HepG2 (cell line): ENCODE measurements around the gene CCN6. TPM values are rescaled to one million over a fixed set of nuclear protein-coding genes. Genes with fewer than 3 reads are reported as not detected.

Source experiments
- ATAC-seq: fragments of 200-7000 bp; cut with Tn5 transposase; 3 replicates; pipeline ENCODE4 v1.9.1; 2020; ENCODE audit warnings: mild to moderate bottlenecking, moderate library complexity
- BruUV-seq: library from RNA; stranded (reverse); fragments of 400-500 nt; replicated peaks from 2 replicates; lab custom pipeline; 2021; lab: Mats Ljungman, UMichigan
- CTCF ChIA-PET: fragments of 300-600 bp; formaldehyde crosslinking; extraction: SDS; loops from one replicate; lab custom pipeline; 2021; ENCODE audit warnings: low total read pairs, inconsistent platforms, low intra/inter-chr PET ratio; lab: Yijun Ruan, JAX
- POLR2A ChIA-PET: fragments of 350-600 bp; sonication (Branson Sonifier 250); formaldehyde crosslinking; loops from one replicate; lab custom pipeline; 2020; ENCODE audit warnings: antibody characterized with exemption, inconsistent platforms; lab: Yijun Ruan, JAX
- DNase-seq: peaks from one replicate; pipeline ENCODE4 v3.0.0-alpha.2; 2015; ENCODE audit warnings: low spot score
- FAIRE-seq: peaks from 3 replicates; lab custom pipeline; 2011; peaks lifted over from hg19 to GRCh38; lab: Jason Lieb, UNC
- H2AFZ ChIP-seq: one replicate; pipeline ENCODE4 v1.6.1; 2011; ENCODE audit warnings: low read length, inconsistent platforms
- H3K27ac ChIP-seq: fragments of 300-600 bp; 3 replicates; pipeline ENCODE4 v1.8.0; 2011; ENCODE audit warnings: mixed run types, mild to moderate bottlenecking, mixed read lengths, low read length, inconsistent platforms; ENCODE audit not compliant: insufficient read depth; ENCODE audit errors: extremely low read length
- H3K27me3 ChIP-seq, 2 experiments: fragments of 200-600 bp in 1 of 2; 2 replicates in 1 of 2; 3 replicates in 1 of 2; pipeline versions ENCODE4 v1.6.0 to v1.8.0; 2011; ENCODE audit warnings: low read length in 2 of 2, mild to moderate bottlenecking in 2 of 2, moderate library complexity in 2 of 2, inconsistent platforms in 1 of 2; ENCODE audit not compliant: insufficient read depth in 2 of 2, control insufficient read depth in 1 of 2
- H3K36me3 ChIP-seq, 2 experiments: fragments of 200-600 bp in 1 of 2; replicated peaks in 1 of 2; 2 replicates in 1 of 2; 3 replicates in 1 of 2; pipeline versions ENCODE4 v1.5.1 to v1.8.0; 2011; ENCODE audit warnings: low read length in 2 of 2, inconsistent platforms in 1 of 2; ENCODE audit not compliant: insufficient read depth in 2 of 2, control insufficient read depth in 1 of 2
- H3K4me1 ChIP-seq: 2 replicates; pipeline ENCODE4 v1.5.1; 2012; ENCODE audit warnings: low read length, inconsistent platforms; ENCODE audit not compliant: insufficient read depth
- H3K4me2 ChIP-seq: 2 replicates; pipeline ENCODE4 v1.6.0; 2011; ENCODE audit warnings: low read depth, low read length, inconsistent platforms
- H3K4me3 ChIP-seq, 3 experiments: fragments of 200-600 bp in 1 of 3; sonication (generic), shearing (Covaris generic) in 1 of 3; replicated peaks in 1 of 3; 2 replicates each; pipeline ENCODE4 v1.5.1; 2011 to 2016; ENCODE audit warnings: low read length in 3 of 3, inconsistent platforms in 2 of 3, low read depth in 2 of 3, mild to moderate bottlenecking in 2 of 3, control low read depth in 1 of 3, mixed read lengths in 1 of 3; ENCODE audit not compliant: insufficient read depth in 1 of 3
- H3K79me2 ChIP-seq: one replicate; pipeline ENCODE4 v1.6.1; 2011; ENCODE audit warnings: low read length, inconsistent platforms; ENCODE audit not compliant: insufficient read depth
- H3K9ac ChIP-seq: 2 replicates; pipeline ENCODE4 v1.6.0; 2011; ENCODE audit warnings: mild to moderate bottlenecking, low read depth, low read length, inconsistent platforms; ENCODE audit not compliant: insufficient read depth
- H3K9me3 ChIP-seq: 2 replicates; pipeline ENCODE4 v1.5.1; 2012; ENCODE audit warnings: mild to moderate bottlenecking, low read length
- H4K20me1 ChIP-seq: 2 replicates; pipeline ENCODE4 v1.6.0; 2011; ENCODE audit warnings: inconsistent platforms, mild to moderate bottlenecking, low read length, moderate library complexity; ENCODE audit not compliant: insufficient read depth
- ESRRA ChIP-seq: sonication (generic); formaldehyde crosslinking; IDR thresholded peaks from 2 replicates; pipeline ENCODE4 v1.5.1; 2020; ENCODE audit warnings: mild to moderate bottlenecking, low read depth, missing genetic modification reagents
- GZF1 ChIP-seq: sonication (generic); formaldehyde crosslinking; IDR thresholded peaks from 2 replicates; pipeline ENCODE4 v1.5.1; 2020; ENCODE audit warnings: mild to moderate bottlenecking, missing genetic modification reagents
- HIC2 ChIP-seq: sonication (generic); formaldehyde crosslinking; IDR thresholded peaks from 2 replicates; pipeline ENCODE4 v1.9.0; 2022; ENCODE audit warnings: low read depth, missing genetic modification reagents
- IKZF1 ChIP-seq: fragments of 450-650 bp; IDR thresholded peaks from 2 replicates; pipeline ENCODE4 v1.7.1; 2016
- LCORL ChIP-seq, 2 experiments: fragments of 450-650 bp in 1 of 2; sonication (generic) in 1 of 2; formaldehyde crosslinking in 1 of 2; IDR thresholded peaks; 2 replicates each; pipeline versions ENCODE4 v1.5.0 to v1.6.1; 2017 to 2020; ENCODE audit warnings: antibody characterized with exemption in 1 of 2, missing genetic modification reagents in 1 of 2
- MAFF ChIP-seq: IDR thresholded peaks from 2 replicates; pipeline ENCODE4 v1.6.1; 2011; ENCODE audit warnings: low read depth, low read length, improper control_type of control experiment
- NR3C1 ChIP-seq: sonication (generic); formaldehyde crosslinking; IDR thresholded peaks from 2 replicates; pipeline ENCODE4 v1.4.0; 2020; ENCODE audit warnings: missing genetic modification reagents
- ZBTB8A ChIP-seq: sonication (generic); formaldehyde crosslinking; IDR thresholded peaks from 2 replicates; pipeline ENCODE4 v1.4.0; 2020; ENCODE audit warnings: mild to moderate bottlenecking, low read depth, missing genetic modification reagents, borderline replicate concordance
- ZMYM2 ChIP-seq: sonication (generic); formaldehyde crosslinking; IDR thresholded peaks from 2 replicates; pipeline ENCODE4 v1.8.0; 2022; ENCODE audit warnings: mild to moderate bottlenecking, missing genetic modification reagents
- ZNF10 ChIP-seq: sonication (generic); formaldehyde crosslinking; IDR thresholded peaks from 2 replicates; pipeline ENCODE4 v1.4.0; 2020; ENCODE audit warnings: mild to moderate bottlenecking, low read depth, missing genetic modification reagents, borderline replicate concordance
- WGBS: methylation state at CpG from one replicate; pipeline ENCODE4 v1.1.6; 2017; ENCODE audit warnings: low lambda C conversion rate; 5-methylcytosine and 5-hydroxymethylcytosine counted together
- in situ Hi-C: cut with HindIII; loops from 2 replicates; pipeline ENCODE4 v1.10.0; 2017; ENCODE audit warnings: low pct_unique_long_range_greater_than_20kb; ENCODE audit not compliant: extremely low pct_ligation_motif_present
- intact Hi-C: fragments of 100-400 bp; cut with micrococcal nuclease; formaldehyde crosslinking; loops from one replicate; pipeline ENCODE4 v1.10.0; 2022; ENCODE audit not compliant: unreplicated experiment
- polyA plus RNA-seq, 8 experiments: library from polyadenylated mRNA; depleted of rRNA in 3 of 8; stranded (reverse) in 7 of 8; unstranded in 1 of 8; fragments of >200 nt; fragmentation: Illumina TruSeq in 4 of 8; extraction: Trizol in 4 of 8; gene quantifications; 2 replicates each; pipeline versions ENCODE4 v1.2.1 to v1.2.3, GENCODE V29; 2011 to 2016; ENCODE audit warnings: low read depth in 4 of 8, missing spikeins in 1 of 8, mixed read lengths in 1 of 8; ENCODE audit not compliant: insufficient read depth in 1 of 8
- total RNA-seq, 5 experiments: library from RNA; depleted of rRNA; stranded (reverse); fragments of >200 nt; fragmentation: Illumina TruSeq; extraction: Trizol; gene quantifications; 2 replicates each; pipeline ENCODE4 v1.2.3, GENCODE V29; 2016; ENCODE audit warnings: low read depth in 1 of 5
- TF ChIP-seq, protein P1 (sequence below): sonication (generic); formaldehyde crosslinking; IDR thresholded peaks from 2 replicates; pipeline ENCODE4 v1.8.1; 2023; ENCODE audit warnings: mild to moderate bottlenecking, inconsistent platforms, moderate library complexity, missing genetic modification reagents, borderline replicate concordance
- TF ChIP-seq, protein P2 (sequence below): sonication (generic); formaldehyde crosslinking; IDR thresholded peaks from 2 replicates; pipeline ENCODE4 v1.4.0; 2020; ENCODE audit warnings: missing genetic modification reagents

CCN6 gene
- total and polyA plus RNA-seq, 2 of the 13 experiments (the other 11 are each of a cell fraction or from before 2014, with no cell fraction given): not detected

- 29% methylated on average over 4 of the region's 4 CpGs for WGBS
- BruUV-seq: no TSS peak
- FAIRE-seq (no peak), DNase-seq (no peak), ATAC-seq (no peak)
- no peak overlapping the region for H3K4me2 ChIP-seq
- in situ Hi-C loops (no loop called here), intact Hi-C loops (no loop called here)
- H3K27me3 ChIP-seq: peaks cover 0 to 6% of the 10 kb centered on the region in 2 experiments; a peak in 2 of 5 replicates
- H4K20me1 ChIP-seq: no peaks in the 10 kb centered on the region
- TF ChIP-seq ZNF10 (CRISPR knock-in tag): no peak
- peak; percentile 86 for TF ChIP-seq GZF1
- no peak for TF ChIP-seq IKZF1
- H3K36me3 ChIP-seq: no peaks in the 10 kb centered on the region
- H3K27ac ChIP-seq: no peak overlapping the region
- no peak overlapping the region for H3K4me3 ChIP-seq
- no peaks in the 10 kb centered on the region for H3K79me2 ChIP-seq
- peaks cover 17% of the 10 kb centered on the region; the same call in 1 of the 2 replicates for H3K4me1 ChIP-seq
- H3K9me3 ChIP-seq: no peaks in the 10 kb centered on the region
- H3K9ac ChIP-seq: no peak overlapping the region
- ChIA-PET CTCF (no interaction called here), POLR2A (no interaction called here)
- H2AFZ ChIP-seq: no peak overlapping the region
Measured at GRCh38 chr6:112008482-112008881, 45.4 kb upstream of the CCN6 start.

GRCh38 chr6:112010328-112010727 lies 43.6 kb upstream of the CCN6 start:
- CTCF ChIA-PET: interaction anchor here (1.2 to 2.1 kb wide), 2 partner anchors 19 to 33 kb away, joined by 5 to 12 read pairs; no protein-coding TSS in a partner anchor
- WGBS: 2% methylated on average over 5 of the region's 5 CpGs
- FAIRE-seq (peak; percentile 91), ATAC-seq (peak; percentile 97), DNase-seq (peak; percentile 41)
- Histone ChIP-seq H3K27ac (no peak overlapping the region), H3K36me3 (no peaks in the 10 kb centered on the region), H3K4me1 (peaks cover 17% of the 10 kb centered on the region; the same call in 1 of the 2 replicates), H4K20me1 (no peaks in the 10 kb centered on the region), H3K79me2 (no peaks in the 10 kb centered on the region), H2AFZ (no peak overlapping the region), H3K9ac (no peak overlapping the region), H3K27me3 (peaks cover 0 to 6% of the 10 kb centered on the region in 2 experiments; a peak in 2 of 5 replicates), H3K4me2 (no peak overlapping the region), H3K9me3 (no peaks in the 10 kb centered on the region), H3K4me3 (no peak overlapping the region)
- POLR2A ChIA-PET: no interaction called here
- BruUV-seq: no TSS peak
- intact Hi-C loops: loop anchor here (1.0 to 5.0 kb wide), 3 partner anchors 19 to 152 kb away; no protein-coding TSS in a partner anchor
- in situ Hi-C loops: no loop called here
- TF ChIP-seq, protein P1, sequence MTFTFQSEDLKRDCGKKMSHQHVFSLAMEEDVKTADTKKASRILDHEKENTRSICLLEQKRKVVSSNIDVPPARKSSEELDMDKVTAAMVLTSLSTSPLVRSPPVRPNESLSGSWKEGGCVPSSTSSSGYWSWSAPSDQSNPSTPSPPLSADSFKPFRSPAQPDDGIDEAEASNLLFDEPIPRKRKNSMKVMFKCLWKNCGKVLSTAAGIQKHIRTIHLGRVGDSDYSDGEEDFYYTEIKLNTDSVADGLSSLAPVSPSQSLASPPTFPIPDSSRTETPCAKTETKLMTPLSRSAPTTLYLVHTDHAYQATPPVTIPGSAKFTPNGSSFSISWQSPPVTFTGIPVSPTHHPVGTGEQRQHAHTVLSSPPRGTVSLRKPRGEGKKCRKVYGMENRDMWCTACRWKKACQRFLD (CRISPR knock-in tag): no peak
- TF ChIP-seq ESRRA (CRISPR knock-in tag) (no peak), ZMYM2 (CRISPR knock-in tag) (no peak), MAFF (no peak), ZBTB8A (CRISPR knock-in tag) (no peak), NR3C1 (no peak), HIC2 (CRISPR knock-in tag) (no peak), LCORL (IDR thresholded peaks at IDR 0.05) (no peak), LCORL (CRISPR knock-in tag; IDR thresholded peaks at IDR 0.05) (0 out of 2 replicates have a peak, but pooled peaks have one; percentile 17)
- TF ChIP-seq, protein P2, sequence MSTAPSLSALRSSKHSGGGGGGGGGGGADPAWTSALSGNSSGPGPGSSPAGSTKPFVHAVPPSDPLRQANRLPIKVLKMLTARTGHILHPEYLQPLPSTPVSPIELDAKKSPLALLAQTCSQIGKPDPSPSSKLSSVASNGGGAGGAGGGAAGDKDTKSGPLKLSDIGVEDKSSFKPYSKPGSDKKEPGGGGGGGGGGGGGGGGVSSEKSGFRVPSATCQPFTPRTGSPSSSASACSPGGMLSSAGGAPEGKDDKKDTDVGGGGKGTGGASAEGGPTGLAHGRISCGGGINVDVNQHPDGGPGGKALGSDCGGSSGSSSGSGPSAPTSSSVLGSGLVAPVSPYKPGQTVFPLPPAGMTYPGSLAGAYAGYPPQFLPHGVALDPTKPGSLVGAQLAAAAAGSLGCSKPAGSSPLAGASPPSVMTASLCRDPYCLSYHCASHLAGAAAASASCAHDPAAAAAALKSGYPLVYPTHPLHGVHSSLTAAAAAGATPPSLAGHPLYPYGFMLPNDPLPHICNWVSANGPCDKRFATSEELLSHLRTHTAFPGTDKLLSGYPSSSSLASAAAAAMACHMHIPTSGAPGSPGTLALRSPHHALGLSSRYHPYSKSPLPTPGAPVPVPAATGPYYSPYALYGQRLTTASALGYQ: no peak
